LoVo (cell line): ENCODE data around the gene AAGAB.

Source experiments
- DNase-seq: peaks from one replicate; pipeline ENCODE4 v3.0.0-alpha.2; 2016; ENCODE audit warnings: low spot score

Gene AAGAB

DNA sequence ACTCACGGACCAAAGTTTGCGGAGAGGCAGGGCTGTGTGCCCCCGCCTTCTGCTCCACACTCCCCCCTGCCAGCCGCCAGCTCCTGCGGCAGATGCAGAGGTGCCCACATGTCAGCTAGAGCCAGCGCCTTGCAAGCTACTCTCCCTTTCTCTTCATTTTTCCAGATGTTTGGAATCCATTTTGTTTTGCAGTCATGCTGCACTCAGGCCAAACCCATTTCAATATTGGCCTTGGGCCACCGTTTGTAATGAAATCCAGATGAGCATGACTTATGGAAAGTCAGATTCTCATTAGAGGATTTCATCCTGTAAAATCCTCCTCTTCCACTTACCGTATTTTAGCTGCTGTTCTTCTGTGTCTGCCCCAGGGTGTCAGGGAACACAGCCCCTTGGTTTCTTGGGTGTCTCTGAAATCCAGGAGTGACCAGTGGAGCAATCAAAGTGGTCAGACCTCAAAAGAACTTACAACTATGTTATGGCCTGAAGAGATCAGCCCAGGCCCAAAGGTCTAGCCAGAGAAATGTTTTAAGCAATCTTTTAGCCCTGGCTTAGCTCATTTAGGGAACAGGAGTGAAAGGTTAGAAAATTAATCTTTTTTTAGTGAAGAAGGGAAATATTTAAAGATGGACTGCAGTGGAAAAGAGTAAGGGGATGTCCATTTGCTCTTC is 65.8 kb downstream of the AAGAB start:
- DNase-seq: no peak

DNA sequence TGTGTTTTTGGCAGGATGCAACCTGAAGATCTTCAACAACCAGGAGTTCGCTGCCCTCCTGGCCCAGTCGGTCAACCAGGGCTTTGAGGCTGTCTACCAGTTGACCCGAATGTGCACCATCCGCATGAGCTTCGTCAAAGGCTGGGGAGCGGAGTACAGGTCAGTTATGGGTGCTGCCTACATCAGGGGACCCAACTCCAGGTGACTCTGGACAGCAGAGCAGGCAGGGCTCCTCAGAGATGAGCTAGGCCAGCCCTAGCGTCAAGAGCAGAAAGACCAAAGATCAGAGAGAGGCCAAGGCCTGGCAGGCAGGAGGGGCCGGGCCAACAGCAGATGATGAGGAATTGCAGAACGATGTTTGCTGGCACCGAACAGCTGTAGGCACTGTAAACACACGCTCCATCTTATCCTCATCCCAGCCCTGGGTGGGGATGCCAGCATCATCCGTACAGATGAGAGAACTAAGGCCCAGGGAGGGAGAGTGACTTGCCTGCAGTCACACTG is 67.1 kb downstream of the AAGAB start:
- no peak for DNase-seq

DNA sequence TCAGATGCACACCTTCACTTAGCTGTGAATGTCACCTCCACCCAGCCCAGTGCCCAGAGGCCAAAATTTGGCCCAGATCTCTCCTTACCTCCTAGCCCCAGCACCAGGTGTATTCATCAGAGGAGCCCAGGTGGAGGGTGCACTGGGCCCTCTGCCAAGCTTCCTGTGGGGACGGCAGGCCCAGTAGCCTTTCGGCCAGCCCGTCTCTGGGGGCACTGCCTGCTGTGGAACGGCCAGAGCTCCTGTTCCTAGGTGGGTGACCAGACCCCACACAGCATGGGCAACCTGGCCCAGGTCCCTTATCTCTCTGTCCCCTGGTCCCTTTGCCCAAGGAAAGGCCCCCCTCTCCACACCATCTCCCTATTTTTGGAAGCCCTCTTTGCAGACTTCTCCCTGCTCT is 67.8 kb downstream of the AAGAB start:
- DNase-seq: no peak

DNA sequence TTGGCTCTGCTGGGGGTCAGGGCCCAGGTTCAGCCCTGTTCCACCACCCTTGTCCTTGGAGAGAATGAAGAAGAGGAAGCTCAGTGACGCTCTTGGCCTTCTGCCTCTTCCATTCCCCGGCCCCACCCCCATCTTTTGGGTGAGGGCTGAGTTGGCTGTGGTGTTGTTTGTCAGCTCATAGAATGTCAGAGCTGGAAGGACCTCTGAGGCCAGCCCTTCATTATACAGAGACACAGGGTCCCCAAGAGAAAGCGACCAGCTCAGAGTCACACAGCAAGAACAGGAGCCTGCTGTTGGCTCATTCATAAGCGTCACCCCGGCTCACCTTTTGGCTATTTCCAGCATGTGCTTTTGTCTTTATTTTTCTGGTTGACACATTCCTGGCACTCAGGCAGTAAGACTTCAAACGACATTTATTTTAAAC is 68.2 kb downstream of the AAGAB start:
- no peak for DNase-seq

DNA sequence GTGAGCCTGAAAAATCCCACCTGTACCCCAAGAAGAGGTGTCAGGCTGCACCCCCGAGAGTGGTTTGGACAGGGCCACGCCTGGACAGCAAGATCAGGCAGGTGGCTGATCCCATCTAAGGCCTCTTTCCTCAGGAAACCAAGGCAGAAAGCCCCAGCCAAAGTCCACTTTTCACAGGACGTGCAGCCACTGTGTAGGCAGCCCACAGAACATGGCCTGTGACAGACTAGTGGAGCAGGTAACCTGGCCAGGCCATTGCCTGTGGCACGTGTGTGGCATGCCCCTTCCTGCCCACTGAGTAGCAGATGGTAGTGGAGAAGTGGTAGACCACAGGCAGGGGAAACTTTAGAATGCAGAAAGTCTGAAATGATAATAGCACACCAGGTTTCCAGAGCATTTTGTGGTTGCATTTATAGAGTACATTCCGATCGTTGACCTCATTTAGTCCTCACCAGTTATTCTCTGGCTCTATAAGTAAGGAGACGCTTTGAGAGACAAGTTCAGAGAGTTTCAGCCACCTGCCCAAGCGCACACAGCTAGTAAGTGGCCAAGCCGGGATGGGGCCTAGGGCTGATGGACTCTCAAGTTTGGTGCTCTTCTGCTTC is 68.7 kb downstream of the AAGAB start:
- DNase-seq: no peak

DNA sequence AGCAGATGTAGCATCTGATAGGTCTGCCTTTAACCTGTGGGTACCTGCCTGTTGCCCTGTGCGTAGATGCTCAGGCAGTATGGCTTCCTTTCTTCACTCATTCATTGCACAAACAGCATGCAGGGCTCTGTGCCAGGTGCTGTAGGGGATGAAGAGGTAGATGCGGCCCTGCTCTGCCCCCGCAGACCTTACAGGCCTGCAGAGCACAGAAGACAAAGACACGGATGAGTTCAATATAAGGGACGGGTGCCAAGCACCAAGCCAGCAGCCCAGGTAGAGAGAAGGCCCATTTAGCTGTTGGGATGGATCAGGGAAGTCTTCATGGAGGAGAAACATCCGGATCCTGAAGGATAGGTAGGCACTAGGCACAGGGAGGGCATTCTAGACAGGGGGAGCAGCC is 69.4 kb downstream of the AAGAB start:
- DNase-seq: no peak

DNA sequence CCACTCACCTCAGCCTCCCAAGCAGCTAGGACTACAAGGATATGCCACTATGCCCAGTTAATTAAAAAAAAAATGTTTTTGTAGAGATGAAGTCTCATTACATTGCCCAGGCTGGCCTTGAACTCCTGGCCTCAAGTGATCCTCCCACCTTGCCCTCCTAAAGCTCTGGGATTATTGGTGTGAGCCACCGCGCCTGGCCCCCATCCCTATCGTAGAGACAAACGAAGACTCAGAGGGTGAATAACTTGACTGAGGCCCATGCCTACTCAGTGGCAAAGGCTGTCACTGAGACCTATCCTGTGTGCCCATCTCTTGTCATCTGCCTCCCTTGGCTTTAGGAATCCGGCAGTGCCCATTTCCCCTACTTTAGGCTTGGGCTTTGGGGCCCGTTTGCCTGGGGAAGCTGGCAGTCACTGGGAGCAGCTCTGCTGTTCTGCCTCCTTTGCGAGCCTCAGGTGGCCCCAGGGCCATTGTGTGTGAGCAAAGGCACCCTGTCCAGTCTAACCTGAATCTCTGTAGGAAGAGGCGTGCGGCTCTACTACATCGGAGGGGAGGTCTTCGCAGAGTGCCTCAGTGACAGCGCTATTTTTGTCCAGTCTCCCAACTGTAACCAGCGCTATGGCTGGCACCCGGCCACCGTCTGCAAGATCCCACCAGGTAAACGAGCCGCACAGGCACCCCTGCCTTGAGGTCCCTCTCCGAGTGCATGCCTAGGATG is 70.1 kb downstream of the AAGAB start:
- DNase-seq: no peak

DNA sequence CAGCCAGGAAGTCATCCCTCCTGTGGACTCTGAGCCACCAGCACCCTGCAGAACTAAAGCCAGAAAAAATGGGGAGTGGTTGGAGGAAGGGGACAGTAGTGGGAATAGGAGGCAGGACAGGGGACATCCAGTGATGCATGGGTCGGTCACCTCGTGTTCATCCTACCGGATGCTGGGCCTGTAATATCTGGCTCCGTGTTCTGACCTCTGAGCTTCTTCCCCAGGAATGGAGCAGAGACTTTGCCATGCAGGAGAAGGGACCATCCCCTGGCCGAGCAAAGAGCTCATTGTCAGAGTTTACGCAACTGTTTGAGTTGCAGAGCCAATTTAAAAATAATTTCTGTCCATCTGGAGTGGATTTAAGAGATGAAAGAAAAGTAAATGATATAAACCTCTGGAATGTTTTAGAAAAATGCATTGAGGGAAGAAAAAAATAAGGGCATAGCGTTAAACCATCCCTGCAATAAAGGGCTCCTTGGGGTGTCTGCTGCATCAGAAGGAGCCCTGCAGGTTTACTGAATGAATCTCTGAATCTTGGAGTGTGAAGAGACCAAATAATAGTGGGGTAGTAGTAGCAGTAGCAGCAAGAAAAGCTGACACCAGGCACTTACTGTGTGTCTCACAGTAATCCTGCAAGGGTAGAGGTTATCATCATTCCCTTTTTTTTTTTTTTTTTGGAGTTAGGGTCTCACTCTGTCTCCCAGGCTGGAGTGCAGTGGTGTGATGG is 70.9 kb downstream of the AAGAB start:
- no peak for DNase-seq

DNA sequence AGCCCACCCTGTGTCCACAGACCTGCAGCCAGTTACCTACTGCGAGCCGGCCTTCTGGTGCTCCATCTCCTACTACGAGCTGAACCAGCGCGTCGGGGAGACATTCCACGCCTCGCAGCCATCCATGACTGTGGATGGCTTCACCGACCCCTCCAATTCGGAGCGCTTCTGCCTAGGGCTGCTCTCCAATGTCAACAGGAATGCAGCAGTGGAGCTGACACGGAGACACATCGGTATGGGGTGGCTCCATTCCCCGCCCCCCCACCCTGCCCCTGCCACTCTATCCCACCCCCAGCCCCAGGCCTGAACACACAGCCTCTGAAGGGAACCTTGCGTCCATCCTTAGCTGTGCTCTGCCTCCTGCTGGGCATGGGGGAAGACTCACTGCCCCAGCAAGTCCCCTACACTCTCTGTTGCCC is 73.2 kb downstream of the AAGAB start:
- no peak for DNase-seq

DNA sequence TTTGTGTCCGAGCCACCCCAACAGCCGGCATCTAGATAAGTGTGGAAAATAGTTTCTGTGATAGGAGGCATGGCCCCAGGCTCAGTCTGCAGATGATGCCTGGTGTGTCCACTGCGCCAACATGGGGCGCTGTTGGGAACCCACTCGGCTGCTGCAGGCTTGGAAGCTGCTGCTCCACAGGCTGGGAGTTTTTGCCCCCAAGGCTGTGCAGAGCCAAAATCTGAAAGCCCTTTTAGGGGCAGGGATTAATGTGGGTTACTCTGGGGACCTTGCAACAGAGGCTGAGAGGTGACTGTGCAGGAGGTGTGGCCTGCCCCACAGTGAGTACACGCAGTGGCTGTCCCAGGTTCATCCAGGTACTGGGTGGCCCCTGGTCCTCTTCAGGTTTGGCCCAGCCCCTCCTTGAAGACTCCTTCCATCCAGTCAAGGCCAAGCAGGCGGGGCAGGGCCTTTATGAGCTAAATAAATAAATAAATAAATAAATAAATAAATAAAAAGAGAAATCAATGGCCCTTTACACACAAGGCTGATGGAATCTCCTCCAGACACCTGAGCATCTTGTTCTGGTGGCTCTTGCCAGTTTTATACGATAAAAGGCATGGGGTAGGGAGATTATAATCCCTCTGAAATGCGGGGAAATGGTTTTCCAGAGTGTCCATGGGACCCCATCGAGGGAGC is 73.8 kb downstream of the AAGAB start:
- DNase-seq: no peak

DNA sequence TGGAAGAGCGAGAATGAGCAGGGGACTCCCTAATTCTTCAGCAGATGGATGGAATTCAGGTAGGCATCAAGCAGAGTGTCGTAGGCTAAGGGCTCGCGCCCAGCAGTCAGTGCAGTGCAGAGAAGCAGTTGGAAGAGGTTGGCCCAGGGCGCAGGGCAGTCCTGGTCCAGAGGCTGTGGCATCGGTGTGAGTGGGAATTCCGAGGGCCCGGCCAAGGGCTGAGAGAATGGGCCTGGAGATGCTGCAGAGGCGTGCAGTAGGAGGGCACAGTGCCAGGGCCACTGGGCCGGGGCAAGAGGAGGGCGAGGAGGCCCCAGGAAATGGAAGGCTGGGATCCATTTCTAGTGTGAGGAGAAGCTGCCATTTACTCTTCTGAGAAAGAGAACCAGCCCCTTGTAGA is 74.4 kb downstream of the AAGAB start:
- DNase-seq: no peak

DNA sequence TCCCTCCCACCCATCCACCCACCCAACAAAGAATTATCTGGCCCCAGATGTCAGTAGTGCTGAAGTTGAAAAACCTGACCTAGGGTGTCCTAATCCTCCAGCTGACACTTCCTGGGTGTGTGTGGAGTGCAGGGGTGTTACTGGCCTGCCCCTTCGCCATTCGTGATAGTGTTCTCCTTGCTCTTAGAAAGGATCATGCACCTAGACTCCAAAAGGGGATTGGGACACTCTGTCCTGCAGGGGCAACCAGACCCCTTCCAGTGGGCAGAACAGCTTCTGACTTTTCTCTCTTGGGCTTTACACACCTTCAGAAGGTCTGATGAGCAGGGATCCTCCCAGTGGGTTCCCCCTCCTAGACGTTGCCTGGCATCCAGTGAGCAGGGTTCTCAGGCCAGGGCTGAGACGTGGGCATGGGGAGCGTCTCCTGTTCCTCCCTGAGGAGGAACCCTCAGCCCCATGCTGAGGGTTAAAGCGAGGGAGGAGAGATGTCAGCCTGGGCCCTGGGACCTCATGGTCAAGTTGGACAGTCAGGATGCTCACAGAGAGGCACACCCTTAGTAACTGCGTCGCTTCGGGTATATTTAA is 75.0 kb downstream of the AAGAB start:
- no peak for DNase-seq

DNA sequence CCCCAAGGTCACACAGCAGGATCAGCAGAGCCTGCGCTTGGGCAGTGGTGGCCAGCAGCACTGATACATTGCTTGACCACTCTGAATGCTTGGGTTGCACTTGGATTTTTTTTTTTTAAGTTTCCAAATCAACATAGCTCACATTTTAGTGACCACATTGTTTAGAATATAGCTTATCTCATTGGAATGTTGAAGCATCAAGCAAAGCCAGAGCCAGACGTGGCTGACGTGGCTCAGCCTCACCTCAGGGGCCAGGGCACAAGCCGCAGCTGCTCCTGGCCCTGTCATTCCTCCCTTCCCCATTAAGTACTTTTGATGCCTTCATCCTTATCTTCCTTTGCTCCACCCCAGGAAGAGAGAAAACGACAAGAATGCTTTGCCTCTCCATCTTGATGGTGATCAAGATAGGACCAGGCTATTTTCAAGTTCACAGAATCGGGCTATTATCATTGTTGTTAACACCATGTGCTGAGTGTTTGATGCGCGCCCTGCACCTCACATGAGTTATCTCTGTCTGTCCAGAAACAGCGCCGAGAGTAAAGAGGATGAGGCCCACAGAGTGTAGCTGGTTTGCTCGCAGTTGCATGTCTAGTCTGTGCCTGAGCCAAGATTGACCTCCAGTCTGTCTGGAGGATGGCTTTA is 75.8 kb downstream of the AAGAB start:
- DNase-seq: no peak

DNA sequence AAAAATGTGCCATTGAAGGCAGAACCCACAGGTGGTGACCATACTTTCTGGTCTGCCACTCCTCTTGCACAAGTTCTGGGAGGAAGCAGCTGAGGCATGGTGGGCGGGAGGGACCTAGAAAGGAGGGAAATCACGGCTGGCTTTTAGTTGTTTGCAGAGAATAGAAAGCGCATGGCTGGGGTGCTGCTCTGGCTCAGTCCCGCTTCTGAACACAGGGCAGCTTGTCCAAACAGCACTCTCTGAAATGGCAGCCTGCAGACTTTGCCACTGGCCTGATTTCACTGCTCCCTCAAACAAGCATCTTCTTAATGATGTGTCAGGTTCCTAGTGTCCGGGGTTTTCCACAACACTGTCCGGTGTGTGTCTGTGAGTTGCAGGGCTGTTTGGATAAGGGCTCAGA is 76.7 kb downstream of the AAGAB start:
- no peak for DNase-seq

DNA sequence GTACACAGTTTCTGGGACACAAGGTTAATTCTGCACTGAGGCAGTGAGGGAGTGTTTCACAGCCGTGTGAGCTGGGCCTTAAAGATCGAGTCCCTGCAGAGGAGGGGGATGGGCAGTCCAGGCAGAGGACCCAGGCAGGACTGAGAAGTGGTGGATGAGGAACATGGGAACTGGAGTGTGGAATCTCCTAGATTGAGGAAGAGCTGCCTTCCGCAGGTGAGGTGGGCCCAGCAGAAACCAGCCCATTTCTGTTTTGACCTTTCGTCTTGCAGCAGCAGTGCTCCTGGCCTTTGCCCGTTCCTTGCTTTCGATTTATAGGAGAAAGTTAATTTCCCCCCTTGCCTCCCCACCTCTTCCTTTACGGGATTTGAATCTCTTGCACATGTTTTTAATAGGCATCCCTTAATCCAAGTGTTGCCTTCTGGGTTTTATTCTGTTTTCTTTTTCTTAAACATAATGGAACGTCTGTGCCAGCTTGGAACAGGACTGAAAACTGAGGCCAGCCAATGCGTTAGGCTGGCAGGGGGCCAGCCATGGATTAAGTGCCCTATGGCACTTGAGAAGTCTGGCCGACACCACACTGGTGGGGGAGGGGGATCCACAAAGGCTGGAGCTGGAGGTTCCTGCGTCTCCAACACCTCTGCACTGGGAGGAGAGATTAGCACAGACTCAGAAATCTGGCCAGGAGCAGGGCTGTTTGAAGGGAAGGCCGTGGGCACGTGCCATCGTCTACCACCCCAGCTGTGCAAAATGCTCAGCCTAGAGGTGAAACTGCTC is 78.1 kb downstream of the AAGAB start:
- no peak for DNase-seq

DNA sequence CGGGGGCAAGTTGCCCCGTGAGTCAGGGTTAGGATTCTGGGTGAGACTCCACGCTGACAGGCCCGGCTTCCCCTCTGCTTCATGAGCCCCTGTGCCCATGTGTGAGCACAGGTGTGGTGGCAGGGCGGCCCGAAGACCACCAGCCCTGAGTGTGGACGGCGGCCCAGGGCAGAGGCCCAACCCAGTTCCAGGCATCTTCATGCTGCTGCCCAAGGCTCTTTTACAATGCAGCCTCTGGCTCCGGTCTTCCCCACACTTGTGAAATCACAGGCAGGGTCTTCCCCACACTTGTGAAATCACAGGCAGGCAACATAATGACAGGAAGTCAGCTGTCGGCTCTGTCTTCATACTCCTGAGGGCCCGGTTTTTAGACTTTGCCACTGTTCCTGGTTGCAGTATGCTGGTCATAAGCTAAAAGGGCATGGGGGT is 78.8 kb downstream of the AAGAB start:
- no peak for DNase-seq

DNA sequence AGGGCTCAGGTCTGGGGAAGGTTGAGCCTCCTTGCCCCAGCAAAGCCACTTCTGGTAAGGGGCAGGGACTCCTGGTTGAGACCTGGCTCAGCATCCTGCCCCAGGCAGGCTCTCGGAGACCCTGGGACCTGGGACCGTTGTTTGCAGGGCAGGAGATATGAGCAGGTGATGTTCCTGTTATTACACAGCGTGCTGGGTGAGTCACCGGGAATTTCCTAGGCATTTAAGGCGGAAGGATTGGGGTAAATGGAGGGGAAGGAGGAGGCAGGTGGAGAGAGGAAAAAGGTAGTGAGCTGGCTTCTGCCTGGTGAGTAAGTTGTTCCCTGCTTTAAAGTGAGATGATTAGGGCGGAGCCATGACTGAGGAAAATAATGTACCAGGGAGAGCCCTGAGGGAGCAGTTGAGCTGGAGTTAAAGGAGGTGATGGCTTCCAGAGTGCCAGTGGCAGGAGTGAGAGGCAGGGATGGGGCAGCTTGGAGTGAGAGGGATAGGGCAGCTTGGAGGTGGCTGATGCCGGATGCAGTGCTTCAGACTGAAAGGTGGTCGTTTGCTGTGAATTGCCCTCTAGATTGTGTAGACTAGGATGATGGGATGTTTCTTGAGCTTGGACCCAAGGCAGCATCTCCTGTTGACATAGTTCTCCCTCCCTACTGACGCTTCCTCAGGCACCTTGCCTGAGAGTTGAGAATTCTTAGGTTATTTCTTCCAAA is 79.4 kb downstream of the AAGAB start:
- DNase-seq: peak; percentile 56

DNA sequence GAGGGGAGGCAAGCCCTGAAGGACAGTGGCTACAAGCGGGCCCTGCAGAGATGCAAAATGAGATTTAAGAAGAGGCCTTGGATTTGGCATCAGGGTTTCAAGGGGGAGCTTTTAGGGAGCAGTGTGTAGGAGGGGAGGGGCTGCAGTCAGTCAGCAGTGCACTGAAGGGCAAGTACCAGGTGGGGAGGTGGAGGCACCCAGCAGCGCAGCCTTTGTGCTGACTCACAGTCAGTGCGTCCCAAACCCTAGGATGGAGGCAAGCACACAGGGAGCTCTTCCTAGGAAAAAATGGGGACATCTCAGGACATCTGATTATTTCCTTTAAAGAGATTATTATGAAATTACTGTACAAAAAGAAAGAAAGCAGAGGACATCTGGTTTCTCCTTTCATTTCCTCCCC is 80.0 kb downstream of the AAGAB start:
- no peak for DNase-seq

DNA sequence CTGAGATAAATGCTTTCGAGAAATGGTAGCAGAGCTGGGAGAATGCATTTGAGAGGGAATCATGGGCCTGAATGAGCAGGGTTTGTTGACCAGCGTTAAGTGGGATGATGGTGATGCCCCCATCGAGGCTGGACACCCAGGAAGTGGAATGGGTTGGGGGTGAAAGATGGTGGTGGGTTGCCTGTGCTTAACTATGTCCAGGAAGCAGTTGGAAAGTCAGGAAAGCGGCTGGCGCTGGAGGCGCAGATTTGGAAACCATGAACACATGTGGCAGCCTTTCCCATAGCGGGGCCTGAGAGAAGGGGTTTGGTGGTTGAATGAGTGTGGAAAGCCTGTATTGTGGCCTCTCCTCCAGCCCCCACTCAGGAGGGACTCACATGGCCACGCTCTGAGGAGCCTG is 80.7 kb downstream of the AAGAB start:
- DNase-seq: no peak

DNA sequence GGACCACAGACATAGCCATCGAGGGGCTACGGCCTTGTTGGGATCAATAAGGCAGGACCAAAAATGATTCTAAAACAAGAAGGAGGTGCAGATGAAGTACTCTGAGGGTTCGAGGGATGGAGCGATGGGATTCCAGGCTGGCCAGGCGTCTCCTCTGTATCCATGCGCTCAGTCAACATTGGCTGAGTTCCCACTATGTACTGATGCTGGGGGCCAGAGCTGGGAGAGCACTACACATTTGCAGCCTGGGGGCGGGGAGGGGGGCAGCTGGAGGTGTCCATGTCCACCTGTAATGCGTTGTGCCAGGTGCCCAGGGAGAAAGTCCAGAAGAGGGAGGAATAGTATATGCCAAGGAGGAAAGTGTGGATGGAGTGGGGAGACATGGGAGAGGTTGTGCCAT is 81.5 kb downstream of the AAGAB start:
- no peak for DNase-seq
